GM21786 (cell line): ENCODE data around the gene NCK2.
A peak's percentile ranks its signal among the peaks of the same experiment; 100 is the strongest.
"Not testable (repeated sequence)": the region's sequence is repeated elsewhere in the genome, so short reads cannot be mapped to it uniquely, and the experiment has no call there.

ENCODE experiments used
- ATAC-seq: cut with Tn5 transposase; IDR thresholded peaks from one replicate; pipeline ENCODE4 v1.9.1; 2021; ENCODE audit not compliant: unreplicated experiment

Gene NCK2

GRCh38 chr2:105754011-105754410, 9.3 kb downstream of the NCK2 start:
- ATAC-seq, result peak; percentile 53

DNA sequence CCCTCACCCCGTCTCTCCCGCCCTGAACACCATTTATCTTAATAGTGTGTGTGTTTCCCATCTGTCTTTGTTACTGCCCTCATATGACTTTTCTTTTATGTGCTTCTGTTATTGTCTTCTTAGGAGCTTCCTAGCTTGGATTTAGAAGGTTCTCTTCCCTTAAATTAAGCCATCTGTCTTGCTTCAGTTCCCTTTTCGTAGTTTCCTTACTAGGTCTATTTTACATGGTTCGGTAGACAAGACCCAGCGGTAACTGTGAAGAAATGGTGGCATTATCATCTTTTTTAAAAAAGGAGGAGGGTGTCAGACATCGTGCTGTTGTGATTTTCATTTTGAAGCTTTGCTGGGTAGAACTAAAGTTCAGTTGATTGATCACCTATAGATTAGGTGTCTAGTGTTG, 10.3 kb downstream of the NCK2 start:
- peak; percentile 28 for ATAC-seq

GRCh38 chr2:105755895-105756294, 11.2 kb downstream of the NCK2 start:
- no peak for ATAC-seq

DNA sequence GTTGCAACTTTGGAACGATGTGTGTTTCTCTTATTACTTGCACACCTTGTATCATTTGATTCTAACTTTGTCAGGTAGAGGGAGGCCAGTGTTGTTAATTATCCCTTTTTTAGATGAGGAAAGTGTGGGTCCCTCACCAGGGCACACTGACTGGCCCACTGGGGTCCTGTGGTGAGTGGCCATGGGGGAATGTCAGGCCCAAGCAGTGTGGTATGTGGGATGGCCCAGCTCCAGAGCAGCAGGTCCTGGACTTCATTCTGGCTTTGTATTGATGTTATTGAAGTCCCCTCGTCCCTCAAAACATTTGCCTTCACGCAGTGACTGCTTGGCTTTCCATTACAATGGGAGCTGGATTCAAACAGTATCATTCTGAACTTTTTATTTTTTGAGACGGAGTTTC, 11.7 kb downstream of the NCK2 start:
- ATAC-seq, result no peak

DNA sequence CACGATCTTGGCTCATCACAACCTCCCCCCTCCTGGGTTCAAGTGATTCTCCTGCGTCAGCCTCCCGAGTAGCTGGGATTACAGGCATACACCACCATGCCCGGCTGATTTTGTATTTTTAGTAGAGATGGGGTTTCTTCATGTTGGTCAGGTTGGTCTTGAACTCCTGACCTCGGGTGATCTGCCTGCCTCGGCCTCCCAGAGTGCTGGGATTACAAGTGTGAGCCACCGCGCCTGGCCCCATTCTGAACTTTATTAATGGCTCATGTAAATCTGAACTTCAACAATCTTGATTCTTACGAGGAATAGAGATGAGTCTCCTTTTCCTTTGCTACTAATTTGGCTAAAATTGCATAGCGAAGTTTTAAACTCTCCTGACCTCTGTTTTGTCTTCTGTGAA, 12.2 kb downstream of the NCK2 start:
- peak; percentile 23 for ATAC-seq

DNA sequence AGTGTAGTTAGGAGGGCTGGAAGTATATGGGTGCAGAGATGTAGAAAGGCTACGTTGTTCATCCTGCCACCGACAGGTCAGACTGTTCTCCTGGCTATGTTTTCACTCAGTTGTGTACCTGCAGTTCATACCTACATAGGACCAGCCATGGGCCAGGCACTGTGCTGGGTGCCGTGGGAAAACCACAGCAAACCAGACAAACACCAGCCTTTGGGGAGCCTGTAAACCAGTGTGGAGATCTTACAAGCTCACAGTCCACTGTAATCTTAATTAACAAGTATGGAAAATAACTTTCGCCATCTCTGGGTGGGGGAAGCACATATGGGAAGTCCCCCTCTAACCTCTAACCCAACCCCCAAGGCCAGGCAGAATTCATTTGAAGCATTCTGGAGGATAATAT, 12.7 kb downstream of the NCK2 start:
- ATAC-seq, result peak; percentile 12

- no peak for ATAC-seq
Measured at GRCh38 chr2:105760191-105760590, 15.5 kb downstream of the NCK2 start.

DNA sequence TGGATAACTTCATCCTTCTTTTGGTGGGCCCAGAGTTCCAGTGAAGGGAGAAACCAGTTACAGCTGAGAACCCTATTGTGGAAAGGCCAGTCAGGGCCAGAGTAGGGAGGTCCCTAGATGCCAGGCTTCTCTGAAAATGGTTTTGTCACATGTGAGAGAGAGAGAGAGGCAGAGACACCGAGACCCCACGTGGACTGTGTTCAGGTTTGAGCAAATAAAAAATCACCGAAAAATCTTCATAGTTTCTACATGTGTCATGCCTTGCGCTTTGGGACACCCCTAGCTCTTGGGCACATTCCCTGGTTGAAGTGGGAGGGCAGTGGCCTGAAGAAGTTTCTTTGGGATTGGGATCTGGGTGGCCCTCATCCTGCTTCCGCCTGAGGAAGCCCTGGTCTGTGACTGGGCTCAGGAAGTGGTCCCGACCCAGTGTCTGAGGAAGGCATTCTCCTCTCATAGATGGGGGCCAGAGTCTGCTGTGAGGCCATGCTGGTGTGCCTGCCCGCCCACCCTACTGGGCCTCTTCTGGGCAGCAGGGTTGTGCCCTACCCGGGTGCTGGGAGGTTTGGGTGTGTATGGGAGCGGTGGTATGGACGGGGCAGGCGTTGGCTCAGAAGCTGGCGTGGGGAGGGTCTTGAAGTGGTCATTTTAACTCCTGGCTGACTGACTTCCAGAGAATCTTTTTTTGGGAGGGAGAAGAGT, 16.1 kb downstream of the NCK2 start:
- peak; percentile 39 for ATAC-seq

DNA sequence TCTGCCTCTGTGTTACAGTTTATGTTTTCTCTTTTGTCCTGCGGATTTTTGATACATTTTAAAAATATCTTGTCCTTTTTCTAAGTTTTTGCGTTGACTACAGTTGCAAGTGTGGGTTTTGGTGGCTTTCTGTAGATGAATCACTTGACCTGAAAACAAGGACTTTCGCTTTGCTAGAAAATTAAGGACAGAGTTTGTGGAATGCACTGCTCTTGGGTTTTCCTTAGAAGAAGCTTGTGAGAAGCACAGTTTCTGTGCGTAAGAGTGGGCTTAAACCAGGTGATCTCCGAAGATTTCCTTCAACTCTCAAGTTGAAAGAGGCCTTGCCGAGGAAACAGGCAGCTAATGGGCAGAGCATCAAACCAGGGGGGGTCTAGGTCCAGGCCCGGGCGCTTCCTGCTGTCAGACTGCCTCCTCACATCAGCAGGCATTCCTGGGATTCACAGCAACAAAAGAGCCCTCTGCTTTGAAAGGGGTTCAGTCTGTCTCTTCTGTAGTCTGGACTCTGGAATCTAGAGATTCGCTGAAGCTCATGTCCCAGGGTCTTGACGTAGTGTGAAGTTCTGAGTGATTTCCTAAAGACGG, 17.3 kb downstream of the NCK2 start:
- ATAC-seq, result no peak

- ATAC-seq, result no peak
Measured at GRCh38 chr2:105763076-105763475, 18.4 kb downstream of the NCK2 start.

GRCh38 chr2:105764059-105764458, 19.3 kb downstream of the NCK2 start:
- ATAC-seq, result no peak

DNA sequence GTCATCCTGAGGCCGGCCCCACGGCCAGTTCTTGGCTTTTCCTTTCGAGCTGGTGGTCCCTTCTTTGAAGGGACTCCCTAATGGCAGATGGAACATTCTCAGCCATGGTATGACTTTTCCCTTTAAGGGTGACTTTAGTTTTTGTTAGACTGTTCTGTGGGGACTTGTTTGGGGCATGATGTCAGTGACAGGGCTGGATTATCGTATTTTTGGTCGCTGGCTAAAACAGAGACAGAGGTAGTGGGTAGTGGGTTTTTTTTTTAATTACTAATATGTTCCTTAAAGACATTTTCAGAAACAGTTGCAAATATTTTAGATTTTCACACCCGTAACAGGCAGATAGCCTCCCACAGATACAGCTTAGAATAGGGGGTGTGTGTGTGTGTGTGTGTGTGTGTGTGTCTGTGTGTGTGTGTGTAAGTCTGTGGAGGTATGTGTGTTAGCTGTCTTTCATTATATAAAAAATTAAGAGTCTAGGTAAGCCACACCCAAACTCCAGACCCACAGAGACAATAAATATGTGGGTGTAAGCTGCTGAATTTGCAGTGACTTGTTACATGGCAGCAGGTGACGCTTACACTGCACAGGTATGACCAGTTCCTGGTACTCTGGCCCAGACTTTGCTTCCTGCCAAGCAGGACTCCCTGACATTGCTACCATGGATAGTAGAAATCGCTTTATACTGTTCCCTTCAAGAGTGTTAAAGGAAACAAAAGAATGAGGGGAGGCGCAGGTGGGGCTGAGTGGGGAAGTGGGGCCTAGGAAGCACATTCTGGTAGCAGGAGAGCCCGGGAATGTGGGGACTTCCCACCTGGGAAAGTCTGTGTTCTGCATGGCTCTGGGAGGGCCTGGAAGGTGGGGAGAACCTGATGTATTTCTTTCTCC, 20.9 kb downstream of the NCK2 start:
- ATAC-seq, result no peak

GRCh38 chr2:105766300-105766866, 21.7 kb downstream of the NCK2 start:
- ATAC-seq, result no peak

- ATAC-seq, result no peak
Measured at GRCh38 chr2:105768176-105768575, 23.5 kb downstream of the NCK2 start.

DNA sequence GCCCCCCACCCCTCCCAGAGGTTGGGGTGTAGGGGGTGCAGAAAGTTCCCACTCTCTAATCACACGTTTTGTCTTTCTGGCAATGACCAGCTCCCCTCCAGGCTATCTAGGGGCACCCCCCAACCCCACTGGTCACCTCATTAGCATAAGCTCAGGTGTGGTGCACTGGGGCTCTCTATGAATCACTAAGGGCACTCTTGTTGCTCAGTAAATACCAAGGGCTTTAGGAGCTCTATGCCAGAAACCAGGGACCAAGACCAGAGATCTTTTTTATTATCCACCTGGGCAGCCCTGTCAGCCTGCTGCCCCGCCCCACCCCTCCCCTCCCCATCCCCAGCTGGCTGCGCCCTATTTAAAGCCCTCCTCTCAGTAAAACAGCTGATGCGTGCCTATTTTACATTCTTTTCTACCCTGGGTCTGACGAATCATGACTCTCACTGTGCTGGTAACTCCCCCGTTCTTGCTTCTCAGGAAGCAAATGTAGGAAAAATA, 24.3 kb downstream of the NCK2 start:
- peak; percentile 50 for ATAC-seq

DNA sequence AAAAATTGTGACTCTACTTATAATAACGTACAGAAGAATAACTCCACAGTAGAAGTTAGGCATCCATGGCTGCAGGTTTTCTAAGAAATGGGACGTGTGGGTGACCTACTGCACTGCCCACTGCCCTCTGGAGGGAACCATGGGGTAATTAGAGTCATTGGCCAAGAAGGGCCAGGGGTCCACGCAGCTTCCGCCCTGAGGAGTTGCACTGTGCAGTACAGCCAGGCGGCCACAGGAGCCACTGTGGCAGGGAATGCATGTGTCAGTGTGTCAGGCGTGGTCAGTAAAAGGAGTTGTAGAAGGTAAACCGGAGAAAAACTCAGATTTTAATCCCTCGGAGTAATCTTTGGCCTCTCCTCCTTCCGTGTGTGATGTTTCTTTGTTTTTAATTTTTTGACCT, 24.8 kb downstream of the NCK2 start:
- no peak for ATAC-seq

- no peak for ATAC-seq
Measured at GRCh38 chr2:105770149-105770548, 25.4 kb downstream of the NCK2 start.

GRCh38 chr2:105771291-105771690, 26.6 kb downstream of the NCK2 start:
- ATAC-seq, result not testable (repeated sequence)

DNA sequence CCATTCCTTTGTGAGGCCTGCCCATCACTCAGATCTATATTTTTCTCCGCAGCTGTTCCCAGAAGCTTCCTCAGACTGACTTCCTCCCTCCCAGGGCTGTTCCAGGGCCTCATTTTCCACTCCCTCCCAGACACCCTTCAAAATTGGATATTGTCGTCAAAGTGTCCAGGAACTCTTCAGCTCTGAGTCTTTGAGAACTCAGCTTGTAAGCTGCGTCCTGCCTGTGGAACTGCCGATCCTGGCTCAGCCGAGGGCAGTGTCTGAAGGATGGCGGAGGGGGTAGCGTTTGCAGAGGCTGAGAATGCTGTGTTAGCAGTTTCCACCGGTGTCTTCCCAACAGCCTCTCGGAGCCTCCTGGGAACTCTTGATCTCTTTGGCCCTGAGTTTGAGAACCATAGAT, 27.1 kb downstream of the NCK2 start:
- no peak for ATAC-seq

GRCh38 chr2:105772362-105772761, 27.6 kb downstream of the NCK2 start:
- ATAC-seq, result no peak

GRCh38 chr2:105773568-105773967, 28.9 kb downstream of the NCK2 start:
- no peak for ATAC-seq
